GM12878 (cell line): ENCODE results near the gene NPRL2.

Experiments used
- BACH1 ChIP-seq: fragments of 450-650 bp; IDR thresholded peaks from 2 replicates; pipeline ENCODE4 v1.6.1; 2017; ENCODE audit warnings: mild to moderate bottlenecking, borderline replicate concordance
- DPF2 ChIP-seq: fragments of 450-650 bp; IDR thresholded peaks from 2 replicates; pipeline ENCODE4 v1.6.1; 2017; ENCODE audit warnings: mild to moderate bottlenecking
- RAD21 ChIP-seq: IDR thresholded peaks from 2 replicates; pipeline ENCODE4 v1.6.1; 2011; ENCODE audit warnings: mild to moderate bottlenecking, low read depth, low read length, moderate library complexity; ENCODE audit not compliant: insufficient read depth
- ZBTB40 ChIP-seq: fragments of 450-650 bp; IDR thresholded peaks from 2 replicates; pipeline ENCODE4 v1.6.1; 2016; ENCODE audit warnings: mild to moderate bottlenecking, moderate library complexity, borderline replicate concordance
- ZNF207 ChIP-seq: fragments of 450-650 bp; IDR thresholded peaks from 2 replicates; pipeline ENCODE4 v1.6.1; 2014; ENCODE audit warnings: antibody characterized with exemption, mild to moderate bottlenecking, borderline replicate concordance
- TF ChIP-seq, protein P1 (sequence below): fragments of 450-650 bp; IDR thresholded peaks from 2 replicates; pipeline ENCODE4 v1.6.1; 2017; ENCODE audit warnings: mild to moderate bottlenecking, moderate library complexity

- TF ChIP-seq DPF2, result no peak
- TF ChIP-seq BACH1, result no peak
- TF ChIP-seq, protein P1, sequence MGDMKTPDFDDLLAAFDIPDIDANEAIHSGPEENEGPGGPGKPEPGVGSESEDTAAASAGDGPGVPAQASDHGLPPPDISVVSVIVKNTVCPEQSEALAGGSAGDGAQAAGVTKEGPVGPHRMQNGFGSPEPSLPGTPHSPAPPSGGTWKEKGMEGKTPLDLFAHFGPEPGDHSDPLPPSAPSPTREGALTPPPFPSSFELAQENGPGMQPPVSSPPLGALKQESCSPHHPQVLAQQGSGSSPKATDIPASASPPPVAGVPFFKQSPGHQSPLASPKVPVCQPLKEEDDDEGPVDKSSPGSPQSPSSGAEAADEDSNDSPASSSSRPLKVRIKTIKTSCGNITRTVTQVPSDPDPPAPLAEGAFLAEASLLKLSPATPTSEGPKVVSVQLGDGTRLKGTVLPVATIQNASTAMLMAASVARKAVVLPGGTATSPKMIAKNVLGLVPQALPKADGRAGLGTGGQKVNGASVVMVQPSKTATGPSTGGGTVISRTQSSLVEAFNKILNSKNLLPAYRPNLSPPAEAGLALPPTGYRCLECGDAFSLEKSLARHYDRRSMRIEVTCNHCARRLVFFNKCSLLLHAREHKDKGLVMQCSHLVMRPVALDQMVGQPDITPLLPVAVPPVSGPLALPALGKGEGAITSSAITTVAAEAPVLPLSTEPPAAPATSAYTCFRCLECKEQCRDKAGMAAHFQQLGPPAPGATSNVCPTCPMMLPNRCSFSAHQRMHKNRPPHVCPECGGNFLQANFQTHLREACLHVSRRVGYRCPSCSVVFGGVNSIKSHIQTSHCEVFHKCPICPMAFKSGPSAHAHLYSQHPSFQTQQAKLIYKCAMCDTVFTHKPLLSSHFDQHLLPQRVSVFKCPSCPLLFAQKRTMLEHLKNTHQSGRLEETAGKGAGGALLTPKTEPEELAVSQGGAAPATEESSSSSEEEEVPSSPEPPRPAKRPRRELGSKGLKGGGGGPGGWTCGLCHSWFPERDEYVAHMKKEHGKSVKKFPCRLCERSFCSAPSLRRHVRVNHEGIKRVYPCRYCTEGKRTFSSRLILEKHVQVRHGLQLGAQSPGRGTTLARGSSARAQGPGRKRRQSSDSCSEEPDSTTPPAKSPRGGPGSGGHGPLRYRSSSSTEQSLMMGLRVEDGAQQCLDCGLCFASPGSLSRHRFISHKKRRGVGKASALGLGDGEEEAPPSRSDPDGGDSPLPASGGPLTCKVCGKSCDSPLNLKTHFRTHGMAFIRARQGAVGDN, result no peak
- no peak for TF ChIP-seq ZBTB40
- TF ChIP-seq ZNF207, result no peak
- no peak for TF ChIP-seq RAD21
These were observed 6.9 kb upstream of the NPRL2 start for GRCh38 chr3:50357481-50357880.
